Lung (tissue), 12 donors: Measurements from ENCODE around the gene BMP7. TPM values are rescaled to one million over a fixed set of nuclear protein-coding genes. Genes with fewer than 3 reads are reported as not detected.

ENCODE experiments used
- ATAC-seq: fragments of 200-7000 bp; cut with Tn5 transposase; one replicate; pipeline ENCODE4 v1.9.1; 2020; ENCODE audit warnings: moderate number of reproducible peaks; ENCODE audit not compliant: insufficient read depth, low FRiP score
- DNase-seq, 3 donors: peaks; one replicate each; pipeline ENCODE4 v3.0.0-alpha.2; 2013 to 2017
- H3K27ac ChIP-seq, 2 donors: one replicate each; pipeline ENCODE4 v1.5.1; 2013; ENCODE audit warnings: mild to moderate bottlenecking in 2 of 2, moderate library complexity in 2 of 2, control low read depth in 1 of 2, inconsistent platforms in 1 of 2, low read depth in 1 of 2, low read length in 1 of 2
- H3K27me3 ChIP-seq, 3 donors: one replicate each; pipeline ENCODE4 v1.5.1; 2013; ENCODE audit warnings: low read length in 2 of 3; ENCODE audit not compliant: control insufficient read depth in 3 of 3, insufficient read depth in 3 of 3
- H3K36me3 ChIP-seq, 4 donors: one replicate each; pipeline ENCODE4 v1.5.1; 2013; ENCODE audit warnings: low read length in 4 of 4, mild to moderate bottlenecking in 1 of 4, moderate library complexity in 1 of 4; ENCODE audit not compliant: control insufficient read depth in 4 of 4, insufficient read depth in 4 of 4
- H3K4me1 ChIP-seq, 5 donors: one replicate each; pipeline ENCODE4 v1.5.1; 2013; ENCODE audit warnings: low read length in 5 of 5, mild to moderate bottlenecking in 2 of 5, moderate library complexity in 1 of 5; ENCODE audit not compliant: control insufficient read depth in 5 of 5, insufficient read depth in 5 of 5
- H3K4me3 ChIP-seq: one replicate; pipeline ENCODE4 v1.5.1; 2013; ENCODE audit warnings: mild to moderate bottlenecking, control low read depth, moderate library complexity
- H3K9ac ChIP-seq, 2 donors: one replicate each; pipeline ENCODE4 v1.5.1; 2013; ENCODE audit warnings: low read length in 2 of 2, control low read depth in 1 of 2; ENCODE audit not compliant: insufficient read depth in 1 of 2
- H3K9me3 ChIP-seq, 4 donors: one replicate each; pipeline ENCODE4 v1.5.1; 2013; ENCODE audit warnings: low read length in 3 of 4, mild to moderate bottlenecking in 1 of 4, moderate library complexity in 1 of 4; ENCODE audit not compliant: control insufficient read depth in 4 of 4, insufficient read depth in 3 of 4
- WGBS, 2 donors: extraction: QIAGEN DNeasy Blood & Tissue Kit; methylation state at CpG; one replicate each; pipeline ENCODE4 v1.1.7; 2013; 5-methylcytosine and 5-hydroxymethylcytosine counted together
- polyA plus RNA-seq, 2 donors: library from polyadenylated mRNA; stranded (reverse); fragments of 200-250 nt; gene quantifications; one replicate each; pipeline ENCODE4 v1.2.1, GENCODE V29; 2013
- total RNA-seq, 2 donors: library from RNA; depleted of rRNA in 1 of 2; stranded (reverse); fragments of >200 nt in 1 of 2; gene quantifications; one replicate each; pipeline ENCODE4 v1.2.1, GENCODE V29; 2014 to 2021
- TF ChIP-seq, protein P1 (sequence below): IDR thresholded peaks from 2 replicates; pipeline ENCODE4 v1.5.1; 2012; ENCODE audit warnings: mild to moderate bottlenecking; ENCODE audit errors: control extremely low read depth, extremely low read depth
- donor health status: control.
- donor health status: control.
- donor health status: Bipolar disorder and iron deficiency.
- donor health status: healthy.
- donor health status: DM: yes; HTN: yes; CAD: no.

The BMP7 gene
- total and polyA plus RNA-seq, 4 donors = 0.67 to 10.3 (median 1.4) TPM

DNA sequence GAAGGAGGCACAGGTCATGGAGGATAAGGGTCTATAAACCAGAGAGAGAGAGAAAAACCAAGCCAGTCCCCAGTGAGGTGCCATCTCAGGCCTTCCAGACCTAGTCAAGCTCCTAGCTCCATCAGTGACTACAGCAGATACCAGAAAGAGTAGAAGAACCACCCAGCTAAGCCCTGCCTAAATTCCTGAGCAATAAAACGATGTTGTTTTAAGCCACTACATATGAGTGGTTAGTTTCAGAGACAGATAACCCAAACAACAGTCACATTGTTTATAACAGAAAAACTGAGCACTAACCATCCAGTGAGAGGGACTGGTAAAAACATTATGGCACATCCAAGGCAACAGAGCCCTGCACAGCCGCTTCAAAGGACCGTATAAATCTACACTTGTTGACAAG is 59.2 kb downstream of the BMP7 start:
- 80 to 84% methylated on average over 3 of the region's 3 CpGs for WGBS, 2 donors
- ATAC-seq (no peak), DNase-seq (no peak)
- TF ChIP-seq, protein P1, sequence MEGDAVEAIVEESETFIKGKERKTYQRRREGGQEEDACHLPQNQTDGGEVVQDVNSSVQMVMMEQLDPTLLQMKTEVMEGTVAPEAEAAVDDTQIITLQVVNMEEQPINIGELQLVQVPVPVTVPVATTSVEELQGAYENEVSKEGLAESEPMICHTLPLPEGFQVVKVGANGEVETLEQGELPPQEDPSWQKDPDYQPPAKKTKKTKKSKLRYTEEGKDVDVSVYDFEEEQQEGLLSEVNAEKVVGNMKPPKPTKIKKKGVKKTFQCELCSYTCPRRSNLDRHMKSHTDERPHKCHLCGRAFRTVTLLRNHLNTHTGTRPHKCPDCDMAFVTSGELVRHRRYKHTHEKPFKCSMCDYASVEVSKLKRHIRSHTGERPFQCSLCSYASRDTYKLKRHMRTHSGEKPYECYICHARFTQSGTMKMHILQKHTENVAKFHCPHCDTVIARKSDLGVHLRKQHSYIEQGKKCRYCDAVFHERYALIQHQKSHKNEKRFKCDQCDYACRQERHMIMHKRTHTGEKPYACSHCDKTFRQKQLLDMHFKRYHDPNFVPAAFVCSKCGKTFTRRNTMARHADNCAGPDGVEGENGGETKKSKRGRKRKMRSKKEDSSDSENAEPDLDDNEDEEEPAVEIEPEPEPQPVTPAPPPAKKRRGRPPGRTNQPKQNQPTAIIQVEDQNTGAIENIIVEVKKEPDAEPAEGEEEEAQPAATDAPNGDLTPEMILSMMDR = no peak
- no peak overlapping the region for H3K27ac ChIP-seq
- peaks cover 0 to 15% (median 0%) of the 10 kb centered on the region in 5 donors for H3K4me1 ChIP-seq
- H3K9me3 ChIP-seq = peaks cover 0 to 6% (median 2%) of the 10 kb centered on the region in 4 donors
- H3K4me3 ChIP-seq = no peak overlapping the region
- H3K36me3 ChIP-seq = peaks cover 0 to 5% (median under 1%) of the 10 kb centered on the region in 4 donors
- H3K27me3 ChIP-seq = no peaks in the 10 kb centered on the region
- no peak overlapping the region for H3K9ac ChIP-seq

DNA sequence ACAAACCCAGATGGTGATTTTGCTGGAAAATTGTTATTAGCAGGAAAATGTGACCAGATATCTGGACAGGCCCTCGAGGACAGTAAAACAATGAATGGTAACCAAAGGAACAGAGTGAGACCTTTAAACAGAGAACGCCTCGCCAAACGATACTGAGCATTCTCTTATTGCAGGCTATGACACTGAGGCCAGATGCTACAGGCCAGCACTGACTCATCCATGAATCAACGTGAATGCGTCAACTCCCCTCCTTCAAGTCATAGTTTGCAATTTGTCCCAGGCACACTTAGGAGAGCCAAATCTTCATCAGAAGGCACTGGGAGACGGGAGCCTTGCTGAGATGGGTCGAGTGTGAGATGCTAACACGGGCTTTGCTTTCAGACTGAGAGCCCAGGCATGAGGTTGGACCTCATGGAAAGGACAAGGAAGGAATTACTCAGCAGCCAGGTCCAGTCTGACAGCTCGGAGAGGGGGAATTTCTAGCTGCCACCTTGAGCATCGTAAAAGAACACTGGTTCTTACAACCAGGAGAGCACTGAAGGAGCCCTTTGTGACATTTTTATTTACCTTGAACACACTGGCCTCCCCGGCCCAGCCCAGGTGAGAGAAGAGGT is 60.7 kb downstream of the BMP7 start:
- DNase-seq = no peak
- TF ChIP-seq, protein P1 = no peak
- no peaks in the 10 kb centered on the region for H3K27me3 ChIP-seq

DNA sequence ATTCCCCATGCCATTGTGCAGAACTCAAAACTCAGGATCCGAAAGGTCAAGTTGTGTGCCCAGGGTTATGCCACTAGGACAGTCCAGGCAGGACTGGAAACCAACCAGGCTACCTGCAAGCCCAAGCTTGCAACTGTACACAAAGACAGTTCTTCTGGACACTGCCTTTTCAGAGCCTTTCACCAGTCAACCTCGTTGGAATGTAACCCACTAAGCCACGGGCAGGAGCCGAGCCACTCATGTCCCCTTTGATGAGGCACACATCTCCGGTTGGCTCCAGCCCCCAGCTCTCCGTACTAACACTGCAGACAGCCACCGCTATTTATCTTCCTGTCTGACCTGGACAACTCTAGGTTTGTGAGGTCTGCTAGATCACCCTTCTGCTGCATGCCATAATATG is 62.5 kb downstream of the BMP7 start:
- no peak for ATAC-seq

More for the DNA sequence above, 60.7 kb downstream of the BMP7 start:
- Histone ChIP-seq H3K27ac (no peak overlapping the region), H3K9ac (no peak overlapping the region), H3K4me1 (peaks cover 0 to 7% (median 0%) of the 10 kb centered on the region in 5 donors), H3K36me3 (peaks cover 0 to 8% (median 2%) of the 10 kb centered on the region in 4 donors), H3K9me3 (peaks cover 0 to 6% (median 2%) of the 10 kb centered on the region in 4 donors), H3K4me3 (no peak overlapping the region)
- no peak for ATAC-seq
- WGBS, 2 donors = 69 to 79% methylated on average over 12 of the region's 12 CpGs

More for the DNA sequence above, 62.5 kb downstream of the BMP7 start:
- peaks cover 0 to 6% (median 2%) of the 10 kb centered on the region in 4 donors for H3K9me3 ChIP-seq
- no peak overlapping the region for H3K27ac ChIP-seq
- no peaks in the 10 kb centered on the region for H3K27me3 ChIP-seq
- H3K9ac ChIP-seq = no peak overlapping the region
- DNase-seq = no peak
- H3K4me3 ChIP-seq = no peak overlapping the region
- H3K36me3 ChIP-seq = peaks cover 0 to 13% (median 2%) of the 10 kb centered on the region in 4 donors
- TF ChIP-seq, protein P1 = no peak
- peaks cover 0 to 3% (median 0%) of the 10 kb centered on the region in 5 donors for H3K4me1 ChIP-seq
- WGBS, 2 donors = 67 to 82% methylated on average over 7 of the region's 7 CpGs
